ENCODE measurements around the gene CST9L. TPM values are rescaled to one million over a fixed set of nuclear protein-coding genes. Genes with fewer than 3 reads are reported as not detected.

CST9L gene
- total RNA-seq, 1 experiment from 2014 or later: not detected

GRCh38 chr20:23542801-23543200 is 25.5 kb downstream of the CST9L start:
- peaks cover 14% of the 10 kb centered on the region for H3K4me1 Mint-ChIP-seq (ENCODE audit: insufficient read depth, unreplicated experiment)
- no TSS peak for BruUV-seq (replicated peaks)

GRCh38 chr20:23541776-23542175 is 26.5 kb downstream of the CST9L start:
- Mint-ChIP-seq H3K27ac (ENCODE audit: low read depth, unreplicated experiment) (no peak overlapping the region), H3K4me1 (ENCODE audit: insufficient read depth, unreplicated experiment) (peaks cover 14% of the 10 kb centered on the region), H3K9me3 (ENCODE audit: unreplicated experiment) (peaks cover 8% of the 10 kb centered on the region), H3K4me3 (ENCODE audit: unreplicated experiment) (no peak overlapping the region), H3K36me3 (ENCODE audit: insufficient read depth, unreplicated experiment) (no peaks in the 10 kb centered on the region), H3K27me3 (ENCODE audit: insufficient read depth, unreplicated experiment) (no peaks in the 10 kb centered on the region)
- no TSS peak for BruUV-seq (replicated peaks)
- DNase-seq (ENCODE audit: unreplicated experiment): no peak
- TF ChIP-seq CTCF (IDR thresholded peaks at IDR 0.05; ENCODE audit: unreplicated experiment): no peak
- intact Hi-C loops (cut with micrococcal nuclease): loop anchor here (5.0 kb wide), 1 partner anchor 36 kb away; no protein-coding TSS in a partner anchor
- ChIA-PET POLR2A (no interaction called here), CTCF (interaction anchor here (0.7 to 1.4 kb wide), 2 partner anchors 42 to 65 kb away, joined by 3 to 6 read pairs; no protein-coding TSS in a partner anchor)

More at GRCh38 chr20:23542801-23543200, 25.5 kb downstream of the CST9L start:
- Mint-ChIP-seq H3K27me3 (ENCODE audit: insufficient read depth, unreplicated experiment) (no peaks in the 10 kb centered on the region), H3K4me3 (ENCODE audit: unreplicated experiment) (no peak overlapping the region), H3K9me3 (ENCODE audit: unreplicated experiment) (peaks cover 8% of the 10 kb centered on the region), H3K36me3 (ENCODE audit: insufficient read depth, unreplicated experiment) (no peaks in the 10 kb centered on the region), H3K27ac (ENCODE audit: low read depth, unreplicated experiment) (no peak overlapping the region)
- ChIA-PET POLR2A (no interaction called here), CTCF (interaction anchor here (1.4 kb wide), 1 partner anchor 64 kb away, joined by 6 read pairs; no protein-coding TSS in a partner anchor)
- intact Hi-C loops (cut with micrococcal nuclease): loop anchor here (5.0 kb wide), 1 partner anchor 34 kb away; no protein-coding TSS in a partner anchor
- no peak for DNase-seq (ENCODE audit: unreplicated experiment)
- no peak for TF ChIP-seq CTCF (IDR thresholded peaks at IDR 0.05; ENCODE audit: unreplicated experiment)

GRCh38 chr20:23541330-23541729 is 27.0 kb downstream of the CST9L start:
- Mint-ChIP-seq H3K9me3 (ENCODE audit: unreplicated experiment) (peaks cover 8% of the 10 kb centered on the region), H3K27me3 (ENCODE audit: insufficient read depth, unreplicated experiment) (no peaks in the 10 kb centered on the region), H3K4me3 (ENCODE audit: unreplicated experiment) (no peak overlapping the region), H3K27ac (ENCODE audit: low read depth, unreplicated experiment) (no peak overlapping the region), H3K4me1 (ENCODE audit: insufficient read depth, unreplicated experiment) (peaks cover 14% of the 10 kb centered on the region), H3K36me3 (ENCODE audit: insufficient read depth, unreplicated experiment) (no peaks in the 10 kb centered on the region)
- BruUV-seq (replicated peaks): no TSS peak
- intact Hi-C loops (cut with micrococcal nuclease): loop anchor here (5.0 kb wide), 1 partner anchor 36 kb away; no protein-coding TSS in a partner anchor
- POLR2A ChIA-PET: no interaction called here
- no peak for TF ChIP-seq CTCF (IDR thresholded peaks at IDR 0.05; ENCODE audit: unreplicated experiment)
- CTCF ChIA-PET: interaction anchor here (0.7 to 1.4 kb wide), 2 partner anchors 12 to 65 kb away, joined by 3 to 6 read pairs; no protein-coding TSS in a partner anchor
- peak; percentile 52 for DNase-seq (ENCODE audit: unreplicated experiment)

GRCh38 chr20:23540624-23541023 is 27.7 kb downstream of the CST9L start:
- intact Hi-C loops (cut with micrococcal nuclease): loop anchor here (5.0 kb wide), 1 partner anchor 37 kb away; no protein-coding TSS in a partner anchor
- DNase-seq (ENCODE audit: unreplicated experiment): peak; percentile 80
- no TSS peak for BruUV-seq (replicated peaks)
- ChIA-PET CTCF (interaction anchor here (0.6 to 1.3 kb wide), 3 partner anchors 9 to 99 kb away, joined by 3 read pairs; no protein-coding TSS in a partner anchor), POLR2A (interaction anchor here (0.8 kb wide), 1 partner anchor 11 kb away, joined by 4 read pairs; no protein-coding TSS in a partner anchor)
- no peak for TF ChIP-seq CTCF (IDR thresholded peaks at IDR 0.05; ENCODE audit: unreplicated experiment)
- no peak overlapping the region for H3K27ac Mint-ChIP-seq (ENCODE audit: low read depth, unreplicated experiment)
- no peaks in the 10 kb centered on the region for H3K27me3 Mint-ChIP-seq (ENCODE audit: insufficient read depth, unreplicated experiment)
- H3K4me1 Mint-ChIP-seq (ENCODE audit: insufficient read depth, unreplicated experiment): peaks cover 14% of the 10 kb centered on the region
- no peak overlapping the region for H3K4me3 Mint-ChIP-seq (ENCODE audit: unreplicated experiment)
- peaks cover 8% of the 10 kb centered on the region for H3K9me3 Mint-ChIP-seq (ENCODE audit: unreplicated experiment)
- no peaks in the 10 kb centered on the region for H3K36me3 Mint-ChIP-seq (ENCODE audit: insufficient read depth, unreplicated experiment)
